OCI-LY1 (cell line): ENCODE results near the gene MAP3K20.

ENCODE experiments used
- H2AFZ ChIP-seq: fragments of 200-600 bp; sonication (generic), shearing (Covaris generic); 2 replicates; pipeline ENCODE4 v1.6.0; 2014; ENCODE audit warnings: antibody characterized with exemption, mild to moderate bottlenecking, low read length
- H3F3A ChIP-seq: fragments of 200-600 bp; sonication (generic), shearing (Covaris generic); 2 replicates; pipeline ENCODE4 v1.6.0; 2014; ENCODE audit warnings: mild to moderate bottlenecking, antibody characterized with exemption, low read length, moderate library complexity; ENCODE audit not compliant: insufficient read depth
- H3K27ac ChIP-seq: fragments of 200-600 bp; sonication (generic); 2 replicates; pipeline ENCODE4 v1.5.1; 2014; ENCODE audit warnings: low read length, mixed run types, mild to moderate bottlenecking, low read depth; ENCODE audit not compliant: poor library complexity, severe bottlenecking
- H3K27me3 ChIP-seq: fragments of 200-600 bp; sonication (generic); 2 replicates; pipeline ENCODE4 v1.6.0; 2014; ENCODE audit warnings: antibody characterized with exemption, mild to moderate bottlenecking, low read length, moderate library complexity; ENCODE audit not compliant: insufficient read depth
- H3K36me3 ChIP-seq: fragments of 200-600 bp; sonication (generic); 2 replicates; pipeline ENCODE4 v1.6.1; 2014; ENCODE audit warnings: mild to moderate bottlenecking, antibody characterized with exemption, low read length, moderate library complexity, mixed read lengths; ENCODE audit not compliant: insufficient read depth
- H3K4me1 ChIP-seq: fragments of 200-600 bp; sonication (generic); 2 replicates; pipeline ENCODE4 v1.5.1; 2014; ENCODE audit warnings: mild to moderate bottlenecking, low read length, moderate library complexity; ENCODE audit not compliant: insufficient read depth, severe bottlenecking
- H3K4me2 ChIP-seq: fragments of 200-600 bp; sonication (generic), shearing (Covaris generic); 2 replicates; pipeline ENCODE4 v1.6.1; 2014; ENCODE audit warnings: low read length
- H3K4me3 ChIP-seq: fragments of 200-600 bp; sonication (generic); 2 replicates; pipeline ENCODE4 v1.5.1; 2014; ENCODE audit warnings: low read length, low read depth, mild to moderate bottlenecking, mixed read lengths; ENCODE audit not compliant: poor library complexity, severe bottlenecking
- H3K79me2 ChIP-seq: fragments of 200-600 bp; shearing (Covaris generic); 2 replicates; pipeline ENCODE4 v1.6.1; 2016; ENCODE audit warnings: mixed run types, low read length, mixed read lengths; ENCODE audit not compliant: insufficient read depth
- H3K9ac ChIP-seq: fragments of 200-600 bp; sonication (generic), shearing (Covaris generic); 2 replicates; pipeline ENCODE4 v1.6.1; 2014; ENCODE audit warnings: mild to moderate bottlenecking, low read length, mixed read lengths
- H3K9me2 ChIP-seq: fragments of 200-600 bp; sonication (generic), shearing (Covaris generic); 2 replicates; pipeline ENCODE4 v1.6.1; 2014; ENCODE audit warnings: low read depth, mild to moderate bottlenecking, low read length, mixed read lengths
- H3K9me3 ChIP-seq: fragments of 200-600 bp; shearing (Covaris generic); 2 replicates; pipeline ENCODE4 v1.6.1; 2014; ENCODE audit warnings: low read length, mixed read lengths
- H4K20me1 ChIP-seq: fragments of 200-600 bp; sonication (generic), shearing (Covaris generic); 2 replicates; pipeline ENCODE4 v1.6.0; 2016; ENCODE audit warnings: mild to moderate bottlenecking, low read length; ENCODE audit not compliant: insufficient read depth
- CTCF ChIP-seq: fragments of 200-600 bp; sonication (generic), shearing (Covaris generic); IDR thresholded peaks from 2 replicates; pipeline ENCODE4 v1.5.1; 2017; ENCODE audit warnings: mild to moderate bottlenecking, antibody characterized with exemption, low read length, moderate library complexity, mixed read lengths
- EZH2 ChIP-seq: fragments of 200-600 bp; sonication (generic), shearing (Covaris generic); IDR thresholded peaks from 2 replicates; pipeline ENCODE4 v1.8.0; 2017; ENCODE audit warnings: borderline replicate concordance, mixed run types, mild to moderate bottlenecking, antibody characterized with exemption, low read length, moderate library complexity, mixed read lengths

The MAP3K20 gene

GRCh38 chr2:173056705-173057364 is 18.8 kb upstream of the MAP3K20 start:
- Histone ChIP-seq H3K4me1 (peaks cover 8% of the 10 kb centered on the region), H2AFZ (no peak overlapping the region), H3K4me2 (no peak overlapping the region)

GRCh38 chr2:173058097-173058496 is 17.5 kb upstream of the MAP3K20 start:
- Histone ChIP-seq H3K79me2 (no peaks in the 10 kb centered on the region), H3F3A (no peaks in the 10 kb centered on the region), H4K20me1 (no peaks in the 10 kb centered on the region), H3K27me3 (no peaks in the 10 kb centered on the region), H3K27ac (no peak overlapping the region), H3K9ac (no peak overlapping the region), H3K4me3 (no peak overlapping the region), H3K9me2 (no peaks in the 10 kb centered on the region), H3K9me3 (no peaks in the 10 kb centered on the region), H3K4me2 (no peak overlapping the region), H2AFZ (no peak overlapping the region), H3K4me1 (peaks cover 8% of the 10 kb centered on the region), H3K36me3 (no peaks in the 10 kb centered on the region)
- TF ChIP-seq CTCF (no peak), EZH2 (no peak)

More at GRCh38 chr2:173056705-173057364, 18.8 kb upstream of the MAP3K20 start:
- Histone ChIP-seq H3K27ac (no peak overlapping the region), H3F3A (no peaks in the 10 kb centered on the region), H3K36me3 (no peaks in the 10 kb centered on the region), H3K27me3 (no peaks in the 10 kb centered on the region), H3K9me3 (no peaks in the 10 kb centered on the region), H3K79me2 (no peaks in the 10 kb centered on the region), H3K9ac (no peak overlapping the region), H4K20me1 (no peaks in the 10 kb centered on the region), H3K9me2 (no peaks in the 10 kb centered on the region), H3K4me3 (no peak overlapping the region)
- no peak for TF ChIP-seq CTCF
- TF ChIP-seq EZH2 = no peak

GRCh38 chr2:173058673-173059072 is 17.0 kb upstream of the MAP3K20 start:
- H3K9me3 ChIP-seq = no peaks in the 10 kb centered on the region
- H2AFZ ChIP-seq = no peak overlapping the region
- no peaks in the 10 kb centered on the region for H3K27me3 ChIP-seq
- H3K4me2 ChIP-seq = no peak overlapping the region
- H3K9ac ChIP-seq = no peak overlapping the region
- H3K4me3 ChIP-seq = no peak overlapping the region
- no peaks in the 10 kb centered on the region for H4K20me1 ChIP-seq
- H3K27ac ChIP-seq = no peak overlapping the region
- H3K36me3 ChIP-seq = no peaks in the 10 kb centered on the region
- H3F3A ChIP-seq = no peaks in the 10 kb centered on the region
- no peaks in the 10 kb centered on the region for H3K9me2 ChIP-seq
- H3K79me2 ChIP-seq = no peaks in the 10 kb centered on the region
- TF ChIP-seq EZH2 (no peak), CTCF (no peak)
- H3K4me1 ChIP-seq = peaks cover 8% of the 10 kb centered on the region
